Esophagus squamous epithelium (tissue), 5 donors: ENCODE measurements around the gene CIAO2B. TPM values are rescaled to one million over a fixed set of nuclear protein-coding genes. Genes with fewer than 3 reads are reported as not detected.

ENCODE experiments used
- DNase-seq: peaks from one replicate; lab custom pipeline; 2025; lab: John Stamatoyannopoulos, UW
- H3K27ac ChIP-seq, 4 donors: fragments of 200-600 bp; sonication (generic); one replicate each; pipeline ENCODE4 v1.5.1; 2016 to 2019; ENCODE audit warnings: mild to moderate bottlenecking in 1 of 4
- H3K27me3 ChIP-seq, 4 donors: fragments of 200-600 bp; sonication (generic); 1 replicate in 3 of 4; 2 replicates in 1 of 4; pipeline versions ENCODE4 v1.5.1 to v1.6.0; 2017 to 2021; ENCODE audit warnings: antibody characterized with exemption in 1 of 4
- H3K36me3 ChIP-seq, 3 donors: fragments of 200-600 bp; sonication (generic); one replicate each; pipeline ENCODE4 v1.5.1; 2016 to 2019
- H3K4me1 ChIP-seq, 3 donors: fragments of 200-600 bp; sonication (generic); one replicate each; pipeline ENCODE4 v1.5.1; 2017 to 2019
- H3K4me3 ChIP-seq, 4 donors: fragments of 200-600 bp; sonication (generic); 1 replicate in 3 of 4; 2 replicates in 1 of 4; pipeline ENCODE4 v1.5.1; 2016 to 2019; ENCODE audit warnings: mild to moderate bottlenecking in 2 of 4, moderate library complexity in 1 of 4
- H3K9me3 ChIP-seq, 3 donors: fragments of 200-600 bp; sonication (generic); one replicate each; pipeline ENCODE4 v1.5.1; 2016 to 2019
- POLR2A ChIP-seq, 4 donors: fragments of 450-650 bp; IDR thresholded peaks; one replicate each; pipeline ENCODE4 v1.6.1; 2017; ENCODE audit warnings: antibody characterized with exemption in 4 of 4, mild to moderate bottlenecking in 4 of 4, moderate library complexity in 3 of 4
- WGBS, 2 donors: methylation state at CpG; one replicate each; pipeline ENCODE4 v1.1.5; 2018; 5-methylcytosine and 5-hydroxymethylcytosine counted together
- intact Hi-C: fragments of 100-400 bp; cut with DNase I; formaldehyde crosslinking; loops from one replicate; pipeline ENCODE4 v1.15.0; 2022
- total RNA-seq, 4 donors: library from RNA; depleted of rRNA; stranded (reverse); fragments of >200 nt; gene quantifications; one replicate each; pipeline ENCODE4 v1.1.0, GENCODE V29; 2016
- TF ChIP-seq, protein P1 (sequence below), 6 experiments: fragments of 450-650 bp in 4 of 6; fragments of 200-600 bp in 2 of 6; sonication (generic) in 2 of 6; IDR thresholded peaks; one replicate each; pipeline ENCODE4 v1.5.1; 2016 to 2019; ENCODE audit warnings: antibody characterized with exemption in 6 of 6, mild to moderate bottlenecking in 4 of 6, moderate library complexity in 4 of 6
- donor health status: DM: yes; HTN: yes; CAD: no.

Gene CIAO2B
- total RNA-seq, 4 donors from 2014 or later: 112 to 153 (median 126) TPM

DNA sequence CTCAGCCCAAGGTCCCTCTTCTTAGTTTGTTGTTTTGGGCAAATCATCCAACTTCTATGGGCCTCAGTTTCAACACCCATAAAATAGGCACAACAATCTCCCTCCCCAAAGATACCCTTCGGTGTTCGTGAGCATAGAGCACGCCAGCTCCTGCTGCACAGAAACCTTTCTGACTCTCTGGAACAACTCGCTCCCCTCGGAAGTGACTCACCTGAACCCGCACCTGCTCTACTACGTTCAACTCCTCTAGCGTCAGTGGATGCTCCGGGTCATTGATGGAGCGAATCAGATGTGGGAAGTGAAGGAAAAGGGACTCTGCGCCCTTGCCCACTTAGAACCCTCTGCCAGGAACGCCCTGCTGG is 445 bp downstream of the CIAO2B start:
- Histone ChIP-seq H3K27me3 (no peaks in the 10 kb centered on the region), H3K27ac (peak overlapping the region; percentile 97 to 100 (median 98)), H3K4me1 (peaks cover 32 to 86% (median 39%) of the 10 kb centered on the region in 3 donors), H3K36me3 (peaks cover 0 to 37% (median 11%) of the 10 kb centered on the region in 3 donors), H3K4me3 (peak overlapping the region; percentile 78 to 100 (median 92)), H3K9me3 (no peaks in the 10 kb centered on the region)
- TF ChIP-seq, protein P1, sequence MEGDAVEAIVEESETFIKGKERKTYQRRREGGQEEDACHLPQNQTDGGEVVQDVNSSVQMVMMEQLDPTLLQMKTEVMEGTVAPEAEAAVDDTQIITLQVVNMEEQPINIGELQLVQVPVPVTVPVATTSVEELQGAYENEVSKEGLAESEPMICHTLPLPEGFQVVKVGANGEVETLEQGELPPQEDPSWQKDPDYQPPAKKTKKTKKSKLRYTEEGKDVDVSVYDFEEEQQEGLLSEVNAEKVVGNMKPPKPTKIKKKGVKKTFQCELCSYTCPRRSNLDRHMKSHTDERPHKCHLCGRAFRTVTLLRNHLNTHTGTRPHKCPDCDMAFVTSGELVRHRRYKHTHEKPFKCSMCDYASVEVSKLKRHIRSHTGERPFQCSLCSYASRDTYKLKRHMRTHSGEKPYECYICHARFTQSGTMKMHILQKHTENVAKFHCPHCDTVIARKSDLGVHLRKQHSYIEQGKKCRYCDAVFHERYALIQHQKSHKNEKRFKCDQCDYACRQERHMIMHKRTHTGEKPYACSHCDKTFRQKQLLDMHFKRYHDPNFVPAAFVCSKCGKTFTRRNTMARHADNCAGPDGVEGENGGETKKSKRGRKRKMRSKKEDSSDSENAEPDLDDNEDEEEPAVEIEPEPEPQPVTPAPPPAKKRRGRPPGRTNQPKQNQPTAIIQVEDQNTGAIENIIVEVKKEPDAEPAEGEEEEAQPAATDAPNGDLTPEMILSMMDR (IDR thresholded peaks at IDR 0.05): no peak
- no peak for TF ChIP-seq POLR2A (IDR thresholded peaks at IDR 0.05)
- intact Hi-C loops: loop anchor here (5.0 kb wide), 1 partner anchor 36 kb away; no protein-coding TSS in a partner anchor
- WGBS, 2 donors: 0 to 3% methylated on average over 6 to 11 of the region's 12 CpGs
- DNase-seq: no peak

GRCh38 chr16:66932076-66932475 is 2.1 kb downstream of the CIAO2B start:
- H3K36me3 ChIP-seq: peaks cover 0 to 20% (median 0%) of the 10 kb centered on the region in 3 donors
- peak overlapping the region in 2 of 4 donors; percentile 98 to 100 for H3K27ac ChIP-seq
- WGBS, 2 donors: 85 to 94% methylated on average over 3 to 4 of the region's 4 CpGs
- DNase-seq: no peak
- H3K9me3 ChIP-seq: no peaks in the 10 kb centered on the region
- H3K4me3 ChIP-seq: no peak overlapping the region
- TF ChIP-seq POLR2A (IDR thresholded peaks at IDR 0.05): no peak
- TF ChIP-seq, protein P1 (IDR thresholded peaks at IDR 0.05): no peak
- H3K27me3 ChIP-seq: no peaks in the 10 kb centered on the region
- intact Hi-C loops: loop anchor here (5.0 kb wide), 1 partner anchor 35 kb away; no protein-coding TSS in a partner anchor
- H3K4me1 ChIP-seq: peaks cover 33 to 86% (median 38%) of the 10 kb centered on the region in 3 donors

- TF ChIP-seq, protein P1 (IDR thresholded peaks at IDR 0.05): no peak
- TF ChIP-seq POLR2A (IDR thresholded peaks at IDR 0.05): no peak
- H3K36me3 ChIP-seq: peaks cover 0 to 18% (median 0%) of the 10 kb centered on the region in 3 donors
- H3K9me3 ChIP-seq: no peaks in the 10 kb centered on the region
- peaks cover 33 to 86% (median 37%) of the 10 kb centered on the region in 3 donors for H3K4me1 ChIP-seq
- intact Hi-C loops: loop anchor here (5.0 kb wide), 1 partner anchor 34 kb away; no protein-coding TSS in a partner anchor
- peak overlapping the region in 1 of 4 donors; percentile 98 for H3K27ac ChIP-seq
- H3K4me3 ChIP-seq: no peak overlapping the region
- DNase-seq: no peak
- 81 to 94% methylated on average over 2 of the region's 2 CpGs for WGBS, 2 donors
- H3K27me3 ChIP-seq: no peaks in the 10 kb centered on the region
These were observed 2.5 kb downstream of the CIAO2B start for GRCh38 chr16:66931665-66932064.

- 60 to 100% methylated on average over 1 to 3 of the region's 4 CpGs for WGBS, 2 donors
- peaks cover 0 to 8% (median 0%) of the 10 kb centered on the region in 4 donors for H3K27me3 ChIP-seq
- H3K27ac ChIP-seq: peak overlapping the region; percentile 5 to 77 (median 49)
- H3K9me3 ChIP-seq: no peaks in the 10 kb centered on the region
- no peak for TF ChIP-seq POLR2A (IDR thresholded peaks at IDR 0.05)
- TF ChIP-seq, protein P1 (IDR thresholded peaks at IDR 0.05): no peak
- no peak overlapping the region for H3K4me3 ChIP-seq
- intact Hi-C loops: loop anchor here (5.0 kb wide), 1 partner anchor 33 kb away; no protein-coding TSS in a partner anchor
- peaks cover 23 to 86% (median 31%) of the 10 kb centered on the region in 3 donors for H3K4me1 ChIP-seq
- peaks cover 0 to 18% (median 0%) of the 10 kb centered on the region in 3 donors for H3K36me3 ChIP-seq
- DNase-seq: no peak
These were observed 4.0 kb downstream of the CIAO2B start for GRCh38 chr16:66930189-66930588.

DNA sequence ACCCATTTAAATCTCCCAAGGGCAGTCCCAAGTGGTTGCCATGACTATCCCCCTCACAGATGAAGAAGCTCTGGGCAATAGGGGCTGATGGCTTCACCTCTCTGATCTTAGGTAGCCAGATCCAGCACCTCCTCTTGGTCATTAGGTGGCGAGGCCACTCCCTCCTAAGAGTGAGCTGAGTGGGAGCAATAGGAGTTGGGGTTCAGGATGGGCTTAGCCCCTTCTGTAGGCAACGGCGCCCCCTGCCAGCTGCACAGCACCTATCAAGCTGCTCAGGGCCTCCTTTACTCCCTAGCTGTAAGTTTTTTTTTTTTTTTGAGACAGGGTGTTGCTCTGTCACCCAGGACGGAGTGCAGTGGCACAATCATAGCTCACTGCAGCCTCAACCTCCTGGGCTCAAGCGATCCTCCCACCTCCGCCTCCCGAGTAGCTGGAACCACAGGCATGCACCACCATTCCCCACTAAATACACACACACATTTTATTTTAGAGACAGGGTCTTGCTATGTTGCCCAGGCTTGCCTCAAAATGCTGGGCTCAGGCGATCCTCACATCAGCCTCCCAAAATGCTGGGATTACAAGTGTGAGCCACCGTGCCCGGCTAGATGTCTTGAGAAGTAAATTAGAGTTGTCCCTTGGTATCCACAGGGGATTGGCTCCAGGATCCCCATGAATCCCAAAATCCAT is 5.4 kb downstream of the CIAO2B start:
- peak overlapping the region; percentile 9 to 90 (median 47) for H3K27ac ChIP-seq
- no peak overlapping the region for H3K4me3 ChIP-seq
- intact Hi-C loops: no loop called here
- WGBS, 2 donors: 77 to 79% methylated on average over 10 of the region's 10 CpGs
- TF ChIP-seq POLR2A (IDR thresholded peaks at IDR 0.05): no peak
- TF ChIP-seq, protein P1 (IDR thresholded peaks at IDR 0.05): peak in 5 of 6 experiments; percentile 14 to 55 (median 29)
- DNase-seq: no peak
- peaks cover 35 to 97% (median 41%) of the 10 kb centered on the region in 3 donors for H3K4me1 ChIP-seq
- no peaks in the 10 kb centered on the region for H3K9me3 ChIP-seq
- H3K27me3 ChIP-seq: peaks cover 0 to 21% (median 0%) of the 10 kb centered on the region in 4 donors
- peaks cover 0 to 19% (median 0%) of the 10 kb centered on the region in 3 donors for H3K36me3 ChIP-seq
